Heart left ventricle (tissue), 13 donors: Measurements from ENCODE around the gene KLHL5.

Source experiments
- POLR2A ChIP-seq, 2 donors: fragments of 450-650 bp; IDR thresholded peaks; one replicate each; pipeline ENCODE4 v1.6.1; 2017; ENCODE audit warnings: antibody characterized with exemption in 2 of 2, mild to moderate bottlenecking in 2 of 2, moderate library complexity in 2 of 2
- TF ChIP-seq, protein P1 (sequence below), 12 donors: fragments of 200-600 bp; sonication (generic) in 4 of 12; IDR thresholded peaks; one replicate each; pipeline versions ENCODE4 v1.5.0 to v1.8.0; 2018 to 2022; ENCODE audit warnings: antibody characterized with exemption in 12 of 12, mild to moderate bottlenecking in 5 of 12
- donor health status: ischemic (EF 13 %, LVEDD 7.1; RV severe dilation, severe dysfunction).
- donor health status: DM: no; HTN: yes; CAD: no.
- donor health status: DM: no; HTN: no; CAD: no.
- donor health status: ischemic (EF 25% LVEDD 6.9; RV normal size, moderate dysfunction).
- donor health status: ischemic (EF 25% LVEDD 5.7; RV mildly dilated, moderate dysfunction).
- donor health status: ischemic (EF 35%, LVEDD 5.7; RV mildly dilated, moderate dysfunction).
- donor health status: nonischemic (EF 11% LVEDD 7.7; RV severe dilation, severe dysfunction).
- donor health status: DM: yes; HTN: yes; CAD: no.
- donor health status: PGD.
- donor health status: ischemic (EF 29% LVEDD 5.4; RV normal size, mild dysfunction).
- donor health status: nonischemic (EF 23%, LVEDD 6.1; RV moderate dilation, normal function).

DNA sequence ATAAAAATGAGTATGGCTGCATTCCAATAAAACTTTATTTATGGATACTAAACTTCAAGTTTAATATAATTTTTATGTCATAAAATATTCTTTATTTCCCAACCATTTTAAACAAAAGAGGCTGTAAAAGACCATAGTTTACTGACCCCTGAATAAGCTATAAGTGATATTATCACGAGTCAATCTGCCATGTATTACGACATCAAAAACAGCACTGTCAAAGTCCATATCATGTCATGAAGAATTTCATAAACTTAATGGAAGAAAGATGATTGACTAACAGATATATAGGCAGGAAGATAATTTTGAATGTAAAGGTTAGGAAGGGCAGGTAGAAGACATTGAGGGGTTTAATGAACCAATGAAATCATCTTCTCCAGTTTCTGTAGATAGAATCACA is 48.0 kb upstream of the KLHL5 start:
- TF ChIP-seq, protein P1, sequence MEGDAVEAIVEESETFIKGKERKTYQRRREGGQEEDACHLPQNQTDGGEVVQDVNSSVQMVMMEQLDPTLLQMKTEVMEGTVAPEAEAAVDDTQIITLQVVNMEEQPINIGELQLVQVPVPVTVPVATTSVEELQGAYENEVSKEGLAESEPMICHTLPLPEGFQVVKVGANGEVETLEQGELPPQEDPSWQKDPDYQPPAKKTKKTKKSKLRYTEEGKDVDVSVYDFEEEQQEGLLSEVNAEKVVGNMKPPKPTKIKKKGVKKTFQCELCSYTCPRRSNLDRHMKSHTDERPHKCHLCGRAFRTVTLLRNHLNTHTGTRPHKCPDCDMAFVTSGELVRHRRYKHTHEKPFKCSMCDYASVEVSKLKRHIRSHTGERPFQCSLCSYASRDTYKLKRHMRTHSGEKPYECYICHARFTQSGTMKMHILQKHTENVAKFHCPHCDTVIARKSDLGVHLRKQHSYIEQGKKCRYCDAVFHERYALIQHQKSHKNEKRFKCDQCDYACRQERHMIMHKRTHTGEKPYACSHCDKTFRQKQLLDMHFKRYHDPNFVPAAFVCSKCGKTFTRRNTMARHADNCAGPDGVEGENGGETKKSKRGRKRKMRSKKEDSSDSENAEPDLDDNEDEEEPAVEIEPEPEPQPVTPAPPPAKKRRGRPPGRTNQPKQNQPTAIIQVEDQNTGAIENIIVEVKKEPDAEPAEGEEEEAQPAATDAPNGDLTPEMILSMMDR (IDR thresholded peaks at IDR 0.05), result no peak
- TF ChIP-seq POLR2A (IDR thresholded peaks at IDR 0.05), result no peak
